Mammary epithelial cell (primary cell): Measurements from ENCODE around the gene HSPH1.

Experiments used
- EZH2 ChIP-seq: IDR thresholded peaks from 2 replicates; pipeline ENCODE4 v1.6.1; 2012; ENCODE audit warnings: low read length, inconsistent platforms, borderline replicate concordance
- TF ChIP-seq, protein P1 (sequence below), 2 donors: IDR thresholded peaks in 1 of 2; conservative IDR thresholded peaks in 1 of 2; 2 replicates each; pipeline ENCODE4 v1.5.1; 2011 to 2012; ENCODE audit warnings: inconsistent platforms in 2 of 2, low read length in 2 of 2, mild to moderate bottlenecking in 2 of 2, control low read depth in 1 of 2, low read depth in 1 of 2; ENCODE audit not compliant: insufficient read depth in 1 of 2; ENCODE audit errors: extremely low read depth in 1 of 2

DNA sequence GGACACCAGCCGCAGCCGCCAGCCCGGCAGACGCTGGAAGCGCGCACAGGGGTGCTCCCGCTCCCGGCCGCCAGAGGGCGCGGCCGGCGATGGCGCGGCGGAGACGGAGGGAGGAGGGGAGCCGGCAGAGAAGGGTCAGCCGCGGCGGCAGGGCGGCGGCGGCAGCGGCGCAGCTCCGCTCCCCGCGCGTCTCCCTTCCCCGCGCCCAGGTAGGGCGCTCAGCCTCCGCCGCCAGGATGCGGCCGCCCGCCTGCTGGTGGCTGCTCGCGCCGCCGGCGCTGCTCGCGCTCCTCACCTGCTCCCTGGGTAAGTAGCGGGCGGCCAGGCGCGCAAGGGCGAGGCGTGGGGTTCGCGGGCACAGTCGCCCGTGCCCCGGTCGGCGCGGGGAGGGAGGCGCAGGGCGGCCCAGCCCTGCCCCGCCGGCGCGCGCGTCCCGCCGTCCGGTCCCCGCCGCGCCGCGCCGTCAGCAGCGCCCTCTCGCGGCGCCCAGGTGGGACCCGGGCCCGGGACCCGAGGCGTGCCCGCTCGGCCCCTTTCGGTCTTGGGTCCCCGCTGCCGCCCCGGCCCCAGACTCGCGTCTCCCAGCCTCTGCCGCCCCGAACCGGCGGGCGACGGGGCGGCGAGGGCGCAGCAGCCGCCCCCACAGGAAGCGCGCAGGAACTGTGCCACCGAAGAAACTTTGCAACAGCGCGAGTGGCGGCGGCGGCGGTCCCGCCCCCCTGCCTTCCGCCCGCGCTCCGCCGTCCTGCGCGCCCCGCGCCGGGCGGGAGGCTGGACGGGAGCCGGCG is 38.3 kb upstream of the HSPH1 start, which contains the start of gene B3GLCT:
- TF ChIP-seq, protein P1, sequence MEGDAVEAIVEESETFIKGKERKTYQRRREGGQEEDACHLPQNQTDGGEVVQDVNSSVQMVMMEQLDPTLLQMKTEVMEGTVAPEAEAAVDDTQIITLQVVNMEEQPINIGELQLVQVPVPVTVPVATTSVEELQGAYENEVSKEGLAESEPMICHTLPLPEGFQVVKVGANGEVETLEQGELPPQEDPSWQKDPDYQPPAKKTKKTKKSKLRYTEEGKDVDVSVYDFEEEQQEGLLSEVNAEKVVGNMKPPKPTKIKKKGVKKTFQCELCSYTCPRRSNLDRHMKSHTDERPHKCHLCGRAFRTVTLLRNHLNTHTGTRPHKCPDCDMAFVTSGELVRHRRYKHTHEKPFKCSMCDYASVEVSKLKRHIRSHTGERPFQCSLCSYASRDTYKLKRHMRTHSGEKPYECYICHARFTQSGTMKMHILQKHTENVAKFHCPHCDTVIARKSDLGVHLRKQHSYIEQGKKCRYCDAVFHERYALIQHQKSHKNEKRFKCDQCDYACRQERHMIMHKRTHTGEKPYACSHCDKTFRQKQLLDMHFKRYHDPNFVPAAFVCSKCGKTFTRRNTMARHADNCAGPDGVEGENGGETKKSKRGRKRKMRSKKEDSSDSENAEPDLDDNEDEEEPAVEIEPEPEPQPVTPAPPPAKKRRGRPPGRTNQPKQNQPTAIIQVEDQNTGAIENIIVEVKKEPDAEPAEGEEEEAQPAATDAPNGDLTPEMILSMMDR (conservative IDR thresholded peaks at IDR 0.05 in 1 of 2, IDR thresholded peaks at IDR 0.05 in 1 of 2; ENCODE audit: extremely low read depth in 1 of 2, insufficient read depth in 1 of 2, low read depth in 1 of 2, low read length in 2 of 2), result peak; percentile 71 to 72
- TF ChIP-seq EZH2, result no peak
